ENCODE data around the gene USP4. TPM values are rescaled to one million over a fixed set of nuclear protein-coding genes. Genes with fewer than 3 reads are reported as not detected.

USP4 gene
- total RNA-seq: 7.6 and 7.7 TPM in 2 replicates

DNA sequence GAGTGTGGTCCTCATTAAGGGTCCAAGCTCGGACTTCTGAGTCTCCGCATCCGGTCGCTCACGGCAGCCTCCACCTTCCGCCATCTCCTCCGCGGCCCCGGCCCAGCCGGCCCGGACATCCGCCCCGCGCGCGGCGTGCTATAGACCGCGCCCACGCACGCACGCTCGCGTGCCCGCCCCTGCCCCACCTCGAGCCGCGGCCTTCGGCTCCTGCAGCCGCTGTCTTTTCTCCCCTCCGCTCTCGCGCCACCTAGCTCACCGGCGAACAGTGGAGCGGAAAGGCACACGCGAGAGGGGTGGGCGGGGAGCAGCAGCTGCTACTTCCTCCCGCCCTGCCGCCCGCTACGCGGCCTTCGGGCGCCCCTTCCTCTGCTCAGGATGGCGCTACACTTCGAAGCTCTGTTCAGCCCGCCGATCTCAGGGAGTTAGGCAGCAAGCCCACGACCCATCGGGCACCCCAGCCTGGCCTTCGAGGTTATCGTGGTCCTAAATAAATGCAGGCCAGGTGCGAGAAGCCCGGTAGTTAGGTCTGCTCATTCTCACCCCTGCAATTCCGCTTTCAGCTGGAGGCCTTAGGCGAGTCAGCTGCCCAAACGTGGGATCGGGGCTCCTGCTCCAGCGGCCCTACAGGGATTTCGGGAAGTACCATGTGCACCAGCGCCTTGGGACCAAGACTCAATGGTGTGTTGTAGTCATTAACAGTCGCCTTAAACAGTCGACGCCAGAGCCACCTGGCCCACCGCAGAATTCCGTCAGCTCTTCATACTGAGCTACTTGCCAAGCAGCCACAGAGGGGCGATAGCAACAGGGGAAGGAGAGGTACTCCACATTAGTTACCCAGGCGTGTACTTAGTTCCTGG, at the start of gene USP4:
Gene USP4, minus strand, starts transcription at position 113 of the 860 bp plus-strand sequence. Its CDS starts 29 bp downstream, at position 84.

DNA sequence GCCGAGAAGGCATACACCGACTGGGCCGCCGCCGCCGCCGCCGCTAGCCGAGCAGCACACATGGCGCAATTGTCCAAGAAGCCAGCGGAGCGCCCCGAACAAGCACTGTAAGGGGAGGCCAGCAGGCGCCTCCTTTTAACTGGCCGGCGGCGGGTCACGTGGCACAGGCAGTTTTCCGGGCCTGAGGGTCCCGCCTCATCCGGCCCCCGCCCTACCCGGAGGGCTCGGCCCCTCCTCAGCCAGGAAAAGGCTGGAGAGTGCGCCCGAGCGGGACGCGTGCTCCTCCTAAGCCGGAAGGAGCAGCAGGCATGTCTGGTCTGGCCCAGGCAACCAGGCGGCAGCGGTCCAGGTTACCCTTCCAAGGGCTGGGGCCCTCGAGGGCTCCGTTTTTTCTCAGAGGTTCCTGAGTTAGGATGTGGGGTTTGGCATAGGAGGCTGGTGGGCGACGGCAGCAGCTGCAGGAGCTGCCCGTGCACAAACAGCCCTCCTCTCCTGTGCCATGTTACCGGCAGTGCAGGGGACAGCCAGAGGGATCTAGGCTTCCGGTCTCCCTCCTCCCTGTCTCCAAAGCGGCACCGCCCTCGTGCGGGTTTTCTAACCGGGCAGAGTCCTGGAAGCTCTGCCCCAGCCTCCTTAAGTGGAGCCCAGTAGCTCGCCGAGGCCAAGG, 18.5 kb upstream of the USP4 start, which contains the start of gene GPX1:
Gene GPX1, minus strand, starts transcription at position 137 of the 667 bp plus-strand sequence. Its CDS starts 75 bp downstream, at position 62.

GRCh38 chr3:49276475-49277382, 63.1 kb downstream of the USP4 start, which contains the start of gene C3orf62:
C3orf62 (minus strand) TSS chr3:49277232; CDS start chr3:49276872, 360 bp downstream.

Other genes starting within 250 kb of the USP4 start
- 53.5 and 72.1 TPM in 2 replicates for gene QRICH1, start 246.0 kb downstream of the USP4 start, total RNA-seq
- gene QARS1, start 235.3 kb downstream of the USP4 start, total RNA-seq: 364 and 369 TPM in 2 replicates
- gene USP19, start 219.2 kb downstream of the USP4 start, total RNA-seq: 41.2 and 43.2 TPM in 2 replicates
- 215 and 282 TPM in 2 replicates for gene LAMB2, start 207.0 kb downstream of the USP4 start, total RNA-seq
- gene CCDC71, start 173.7 kb downstream of the USP4 start, total RNA-seq: 32.3 and 37.7 TPM in 2 replicates
- gene KLHDC8B, start 168.5 kb downstream of the USP4 start, total RNA-seq: 13.4 and 14.1 TPM in 2 replicates
- gene C3orf62, start 62.8 kb downstream of the USP4 start, total RNA-seq: 0.34 and 0.74 TPM in 2 replicates
- 639 and 677 TPM in 2 replicates for gene GPX1, start 18.3 kb upstream of the USP4 start, total RNA-seq
- gene RHOA, start 71.9 kb upstream of the USP4 start, total RNA-seq: 530 and 559 TPM in 2 replicates
- gene TCTA, start 72.4 kb upstream of the USP4 start, total RNA-seq: 14.7 and 15.5 TPM in 2 replicates
- gene AMT, start 82.4 kb upstream of the USP4 start, total RNA-seq: 2.5 and 2.7 TPM in 2 replicates
- 2.8 and 5.0 TPM in 2 replicates for gene NICN1, start 89.3 kb upstream of the USP4 start, total RNA-seq
- gene DAG1, start 130.2 kb upstream of the USP4 start, total RNA-seq: 59.6 and 64.9 TPM in 2 replicates
- 0.15 and 0.17 TPM in 2 replicates for gene BSN, start 214.4 kb upstream of the USP4 start, total RNA-seq

Data from bronchus fibroblast of lung (primary cell).